NK-92 treated with Interleukin-12 subunit alpha and Interleukin-12 subunit beta, amount 100 ng/mL, for 24 hours (cell line): ENCODE results near the gene HES4.
"Not testable (repeated sequence)": the region's sequence is repeated elsewhere in the genome, so short reads cannot be mapped to it uniquely, and the experiment has no call there.

ENCODE experiments used
- DNase-seq: peaks from one replicate; lab custom pipeline; 2025; lab: John Stamatoyannopoulos, UW

HES4 gene

DNA sequence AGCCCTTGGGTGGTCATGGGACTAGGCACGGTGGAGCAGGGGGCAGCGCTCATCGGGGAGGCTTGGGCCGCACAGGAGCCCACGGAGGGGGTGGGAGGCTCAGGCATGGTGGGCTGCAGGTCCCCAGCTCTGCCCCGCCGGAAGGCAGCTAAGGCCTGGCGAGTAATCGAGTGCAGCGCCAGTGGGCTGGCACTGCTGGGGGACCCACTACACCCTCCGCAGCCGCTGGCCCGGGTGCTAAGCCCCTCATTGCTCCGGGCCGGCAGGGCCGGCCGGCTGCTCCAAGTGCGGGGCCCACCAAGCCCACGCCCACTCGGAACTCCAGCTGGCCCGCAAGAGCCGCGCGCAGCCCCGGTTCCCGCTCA, 18.4 kb upstream of the HES4 start:
- not testable (repeated sequence) for DNase-seq

DNA sequence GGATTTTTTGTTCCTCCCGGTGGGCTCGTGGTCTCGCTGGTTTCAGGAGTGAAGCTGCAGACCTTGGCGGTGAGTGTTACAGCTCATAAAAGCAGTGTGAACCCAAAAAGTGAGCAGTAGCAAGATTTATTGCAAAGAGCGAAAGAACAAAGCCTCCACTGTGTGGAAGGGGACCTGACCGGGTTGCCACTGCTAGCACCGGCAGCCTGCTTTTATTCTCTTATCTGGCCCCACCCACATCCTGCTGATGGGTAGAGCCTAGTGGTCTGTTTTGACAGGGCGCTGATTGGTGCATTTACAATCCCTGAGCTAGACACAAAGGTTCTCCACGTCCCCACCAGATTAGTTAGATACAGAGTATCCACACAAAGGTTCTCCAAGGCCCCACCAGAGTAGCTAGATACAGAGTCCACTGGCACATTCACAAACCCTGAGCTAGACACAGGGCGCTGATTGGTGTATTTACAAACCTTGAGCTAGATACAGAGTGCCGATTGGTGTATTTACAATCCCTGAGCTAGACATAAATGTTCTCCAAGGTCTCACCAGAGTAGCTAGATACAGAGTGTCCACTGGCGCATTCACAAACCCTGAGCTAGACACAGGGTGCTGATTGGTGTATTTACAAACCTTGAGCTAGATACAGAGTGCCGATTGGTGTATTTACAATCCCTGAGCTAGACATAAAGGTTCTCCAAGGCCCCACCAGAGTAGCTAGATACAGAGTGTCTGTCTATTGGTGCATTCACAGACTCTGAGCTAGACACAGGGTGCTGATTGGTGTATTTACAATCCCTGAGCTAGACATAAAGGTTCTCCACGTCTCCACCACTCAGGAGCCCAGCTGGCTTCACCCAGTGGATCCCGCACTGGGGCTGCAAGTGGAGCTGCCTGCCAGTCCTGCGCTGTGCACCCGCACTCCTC, 17.8 kb upstream of the HES4 start:
- not testable (repeated sequence) for DNase-seq

DNA sequence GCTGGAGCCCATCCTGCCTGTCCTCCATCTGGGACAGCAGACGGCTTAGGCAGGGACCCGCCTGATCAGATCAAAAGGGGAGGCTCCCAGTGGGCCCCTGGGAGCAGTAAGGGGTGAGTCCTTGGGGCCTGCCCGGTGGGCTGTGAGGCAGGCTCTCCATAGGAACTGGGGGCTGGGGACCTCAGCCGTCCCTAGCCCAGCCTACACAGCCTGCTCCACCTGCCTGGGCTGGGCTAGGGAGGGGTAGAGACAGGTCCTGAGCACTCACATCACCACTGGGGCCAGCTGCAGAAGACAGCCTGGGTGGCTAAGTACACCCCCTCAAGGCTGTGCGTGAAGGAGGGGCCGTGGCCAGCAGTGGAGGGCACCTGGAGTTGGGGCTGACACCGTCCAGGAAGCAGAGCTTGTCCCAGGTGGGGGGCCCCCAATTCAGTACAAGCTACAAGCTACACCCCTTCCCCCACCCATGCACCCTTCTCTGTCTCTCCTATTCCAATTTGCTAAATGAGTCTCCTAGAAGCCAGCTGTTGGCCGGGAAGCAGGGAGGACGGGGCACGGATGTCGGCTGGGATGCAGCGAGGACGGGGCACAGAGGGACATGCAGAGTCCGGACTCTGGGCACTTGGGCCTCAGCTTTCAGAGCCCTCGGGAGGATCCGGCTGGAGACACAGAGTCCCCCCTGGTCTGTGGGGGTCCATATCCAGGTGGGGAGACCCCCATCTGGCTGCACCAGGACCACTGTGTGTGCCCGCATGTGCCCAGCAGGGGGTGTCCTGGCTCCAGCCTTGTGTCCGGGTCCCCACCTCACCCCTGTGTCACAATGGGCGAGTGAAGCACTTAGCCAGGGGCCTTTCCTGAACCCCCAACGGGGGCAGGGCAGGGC, 15.1 kb upstream of the HES4 start:
- DNase-seq: peak; percentile 23

DNA sequence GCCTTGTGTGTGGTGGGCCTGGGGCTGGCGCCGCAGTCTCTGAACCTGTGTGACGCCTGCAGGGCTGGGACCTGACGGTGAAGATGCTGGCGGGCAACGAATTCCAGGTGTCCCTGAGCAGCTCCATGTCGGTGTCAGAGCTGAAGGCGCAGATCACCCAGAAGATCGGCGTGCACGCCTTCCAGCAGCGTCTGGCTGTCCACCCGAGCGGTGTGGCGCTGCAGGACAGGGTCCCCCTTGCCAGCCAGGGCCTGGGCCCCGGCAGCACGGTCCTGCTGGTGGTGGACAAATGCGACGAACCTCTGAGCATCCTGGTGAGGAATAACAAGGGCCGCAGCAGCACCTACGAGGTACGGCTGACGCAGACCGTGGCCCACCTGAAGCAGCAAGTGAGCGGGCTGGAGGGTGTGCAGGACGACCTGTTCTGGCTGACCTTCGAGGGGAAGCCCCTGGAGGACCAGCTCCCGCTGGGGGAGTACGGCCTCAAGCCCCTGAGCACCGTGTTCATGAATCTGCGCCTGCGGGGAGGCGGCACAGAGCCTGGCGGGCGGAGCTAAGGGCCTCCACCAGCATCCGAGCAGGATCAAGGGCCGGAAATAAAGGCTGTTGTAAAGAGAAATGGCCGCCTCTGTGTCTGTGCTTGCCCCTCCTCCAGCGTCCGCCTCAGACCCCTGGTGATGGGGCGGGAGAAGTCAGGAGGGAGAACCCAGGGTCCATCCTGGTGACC, 14.2 kb upstream of the HES4 start:
- DNase-seq: no peak

- DNase-seq: peak; percentile 81
These were observed 13.4 kb upstream of the HES4 start, which contains the start of gene ISG15 for GRCh38 chr1:1013105-1013921. Gene ISG15, plus strand, starts transcription at chr1:1013497. Its CDS starts 77 bp downstream, at chr1:1013574.

- not testable (repeated sequence) for DNase-seq
These were observed 12.8 kb upstream of the HES4 start for GRCh38 chr1:1012736-1013104.

DNA sequence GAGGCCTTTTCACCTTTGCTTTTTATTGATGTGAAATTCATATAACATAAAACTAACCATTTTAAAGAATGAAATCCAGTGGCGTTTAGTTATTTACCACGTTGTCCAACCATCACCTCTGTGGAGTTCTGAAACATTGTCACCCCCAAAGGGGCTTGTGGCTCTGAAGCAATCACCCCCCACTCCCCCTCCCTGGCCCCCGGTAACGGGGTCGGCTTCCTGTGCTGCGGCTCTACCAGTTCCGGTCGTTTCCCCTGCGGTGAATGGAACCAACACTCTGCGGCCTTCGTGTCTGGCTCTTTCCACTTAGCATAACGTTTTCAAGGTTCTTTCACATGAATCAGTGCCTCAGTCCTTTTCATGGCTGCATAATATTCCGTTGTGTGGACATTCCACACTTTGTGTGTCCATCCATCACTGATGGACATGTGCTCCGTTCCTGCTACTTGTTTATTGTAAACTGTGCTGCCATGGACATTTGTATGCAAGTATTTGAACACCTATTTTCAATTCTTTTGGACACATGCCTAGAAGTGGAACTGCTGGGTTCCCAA, 11.6 kb upstream of the HES4 start:
- DNase-seq: no peak

GRCh38 chr1:1010131-1010530, 10.2 kb upstream of the HES4 start:
- not testable (repeated sequence) for DNase-seq

DNA sequence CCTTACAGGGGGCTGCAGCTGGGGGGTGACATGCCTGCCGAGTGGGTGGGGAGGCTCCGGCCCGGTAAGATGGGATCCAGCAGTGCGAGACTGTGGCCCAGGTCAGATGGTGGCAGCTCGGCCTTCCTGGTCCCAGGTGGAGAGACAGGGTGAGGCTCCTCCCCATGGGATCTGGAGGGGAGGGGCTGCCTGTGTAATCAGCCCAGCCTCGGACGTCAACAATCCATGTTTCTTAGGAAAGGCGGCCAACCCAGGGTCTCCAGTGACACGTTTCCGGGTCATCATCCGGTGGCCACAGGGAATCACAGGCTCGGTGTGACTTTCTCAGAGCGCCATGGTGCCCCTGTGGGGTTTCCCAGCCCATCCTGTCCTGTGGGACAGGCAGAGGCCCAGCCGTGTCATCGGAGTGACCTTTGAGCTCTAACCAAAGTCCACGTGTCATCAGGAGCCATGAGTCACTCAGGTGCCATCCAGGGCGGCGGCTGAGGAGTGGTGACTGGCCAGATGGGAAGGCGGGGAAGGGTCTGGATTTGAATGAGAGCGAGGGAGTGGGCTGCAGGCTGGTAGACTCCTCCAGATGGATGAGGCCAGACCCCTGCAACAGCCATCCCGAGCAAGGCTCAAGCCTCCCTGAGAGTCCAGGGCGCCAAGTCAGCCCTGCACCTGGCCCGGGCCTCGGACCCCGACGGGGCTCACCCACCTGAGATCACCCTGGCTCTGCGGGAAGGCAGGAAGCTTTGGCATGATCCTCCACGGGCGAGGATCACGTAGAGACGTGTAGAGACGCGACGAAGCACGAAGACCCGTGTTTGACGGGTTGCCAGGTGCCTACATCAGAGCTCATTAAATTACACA, 6.6 kb upstream of the HES4 start:
- DNase-seq: no peak

DNA sequence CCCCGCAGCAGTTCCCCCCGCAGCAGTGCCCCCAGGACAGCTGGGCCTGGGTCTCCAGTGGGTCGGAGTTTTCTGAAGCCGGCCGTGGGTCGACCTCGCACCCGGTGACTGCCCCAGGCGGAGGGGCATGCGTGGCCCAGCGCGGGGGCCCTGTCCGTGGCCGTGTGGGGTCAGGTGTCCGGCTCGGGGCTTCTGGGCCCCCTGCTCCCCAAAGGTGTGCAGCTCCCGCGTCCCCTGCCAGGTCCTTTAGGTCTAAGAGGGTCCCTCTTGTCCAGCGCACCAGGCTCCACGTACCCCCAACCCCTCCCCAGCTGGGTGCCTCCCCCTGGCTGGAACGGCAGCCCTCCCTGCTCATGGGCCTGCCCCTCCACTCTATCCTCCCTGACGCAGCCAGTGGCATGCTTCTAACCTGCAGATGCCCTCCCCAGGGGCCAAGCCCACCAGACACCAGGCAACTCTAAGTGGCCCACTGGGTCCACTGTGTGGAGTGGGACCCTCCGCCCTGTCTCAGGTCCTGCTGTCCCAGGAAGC, 5.9 kb upstream of the HES4 start:
- DNase-seq: no peak

DNA sequence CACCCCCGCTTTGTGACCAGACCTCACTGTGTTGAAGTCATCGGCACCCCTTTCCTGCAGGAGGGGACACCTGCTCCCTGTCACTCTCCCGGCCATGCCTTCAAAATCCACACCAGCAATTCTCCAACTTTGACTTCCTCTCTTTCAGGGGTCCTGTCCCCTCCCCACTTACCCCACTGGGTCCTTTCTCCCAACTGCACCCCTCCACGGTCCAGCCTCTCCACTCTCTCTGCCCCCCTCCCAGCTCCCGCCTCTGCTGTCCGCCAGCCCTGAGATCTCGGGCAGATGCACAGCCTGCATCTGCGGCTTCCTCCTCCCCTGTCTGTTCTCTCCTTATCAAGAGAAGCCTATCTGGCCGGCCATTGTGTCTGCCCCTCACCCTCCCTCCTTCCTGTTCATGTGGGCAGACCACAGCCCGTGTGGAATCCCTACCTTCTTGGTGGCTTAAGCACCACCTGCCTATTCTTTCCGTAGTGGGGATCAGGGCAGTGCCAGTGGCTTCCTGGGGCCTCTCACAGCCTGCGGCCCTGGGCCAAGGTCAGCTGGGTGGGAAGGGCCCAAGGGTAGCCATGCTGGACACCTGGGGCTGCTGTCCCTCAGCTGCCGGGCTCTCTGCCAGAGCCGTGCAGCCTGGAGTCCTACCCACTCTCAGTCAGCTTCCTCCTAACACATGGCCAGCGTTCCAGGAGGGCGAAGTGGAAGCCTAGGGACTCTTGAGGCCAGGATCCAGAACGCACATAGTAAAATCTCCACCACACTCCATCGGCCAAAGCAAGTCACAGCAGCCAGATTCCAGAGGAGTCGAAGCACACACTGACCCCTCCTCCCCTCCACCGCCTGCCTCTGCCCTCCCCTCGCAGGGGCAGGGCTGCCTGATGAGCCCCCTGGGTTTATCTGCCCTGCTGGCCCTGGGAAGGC, 5.1 kb upstream of the HES4 start:
- DNase-seq: no peak

GRCh38 chr1:1004420-1004779, 4.5 kb upstream of the HES4 start:
- DNase-seq: no peak

DNA sequence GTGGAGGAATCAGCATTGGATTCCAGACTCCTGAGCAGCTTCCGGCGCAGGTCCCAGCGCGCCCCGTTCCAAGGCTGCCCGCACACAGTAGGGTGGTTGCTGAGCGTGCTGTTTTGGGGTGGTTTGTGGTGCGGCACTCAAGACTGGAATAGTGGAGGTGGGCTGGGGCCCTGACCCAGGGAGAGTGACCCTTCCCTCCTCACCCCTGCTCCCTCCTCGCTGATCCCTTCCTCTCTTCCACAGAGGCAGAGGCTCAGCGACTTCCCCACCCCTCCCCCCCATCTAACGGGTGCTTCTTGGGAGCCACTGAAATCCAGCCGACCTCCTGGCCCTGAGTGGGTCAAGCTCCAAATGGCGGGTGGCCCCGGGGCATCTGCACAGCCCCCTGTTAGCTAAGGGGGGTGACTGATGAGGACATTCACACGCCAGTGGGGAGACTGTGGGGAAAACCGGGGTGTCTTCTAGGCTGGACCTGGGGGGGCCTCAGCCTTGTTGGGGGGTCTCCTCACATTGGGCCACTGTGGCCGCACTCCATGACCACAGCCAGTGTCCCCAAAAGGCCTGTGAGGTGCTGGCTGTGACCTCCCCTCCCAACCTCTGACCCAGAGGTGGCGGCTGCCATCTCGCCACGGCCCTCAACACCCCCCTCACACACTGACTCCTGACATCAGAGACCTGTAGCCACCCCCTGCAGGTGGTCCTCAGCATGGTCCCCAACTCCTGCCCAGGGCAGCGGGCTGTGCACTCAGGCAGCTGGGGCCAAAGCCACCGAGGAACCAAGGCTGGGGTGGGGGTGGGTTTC, 3.9 kb upstream of the HES4 start:
- DNase-seq: no peak

GRCh38 chr1:1001057-1001783, 1.3 kb upstream of the HES4 start:
- no peak for DNase-seq

DNA sequence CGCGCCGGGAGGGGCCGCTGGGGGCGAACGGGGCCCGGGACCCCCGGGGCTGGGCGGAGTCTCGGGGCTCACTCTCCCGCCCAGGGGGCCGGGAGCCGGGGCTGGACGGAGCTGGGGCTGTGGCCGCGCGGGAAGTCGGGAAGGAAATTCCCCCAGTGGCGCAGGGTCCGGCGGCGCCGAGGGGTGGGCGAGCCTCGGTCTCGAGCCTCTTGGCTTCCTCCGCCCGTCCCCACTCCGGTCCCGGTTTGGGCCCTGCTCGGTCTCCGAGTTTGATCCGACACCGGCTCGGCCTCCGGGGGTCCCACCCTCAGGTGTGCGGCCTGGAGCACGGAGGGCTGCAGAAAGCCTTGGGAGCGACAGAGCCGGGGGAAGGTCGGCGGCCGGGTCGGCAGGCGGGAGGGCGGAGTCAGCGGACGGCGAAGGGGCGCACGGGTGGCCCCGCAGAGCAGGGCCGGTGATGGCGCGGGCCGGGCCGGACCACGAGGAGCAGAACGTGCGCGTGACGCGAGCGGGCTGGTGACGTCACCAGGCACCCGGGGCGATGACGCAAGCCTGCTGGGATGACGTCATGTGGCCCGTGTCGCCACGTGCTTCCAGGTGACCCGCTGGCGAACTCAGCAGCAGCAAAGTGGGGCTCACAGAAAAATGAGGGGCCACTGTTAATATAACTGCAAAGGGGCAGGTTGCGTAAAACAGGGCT, 610 bp upstream of the HES4 start:
- DNase-seq: no peak

- no peak for DNase-seq
These were observed 737 bp downstream of the HES4 start for GRCh38 chr1:998995-999724.
